HG03565 (cell line): Measurements from ENCODE around the gene MARK4.

ENCODE experiments used
- ATAC-seq: cut with Tn5 transposase; IDR thresholded peaks from one replicate; pipeline ENCODE4 v1.9.1; 2021; ENCODE audit warnings: mild to moderate bottlenecking, moderate library complexity; ENCODE audit not compliant: unreplicated experiment

The MARK4 gene

GRCh38 chr19:45354241-45354842 is 103.3 kb downstream of the MARK4 start:
- ATAC-seq = no peak
